OCI-LY3 (cell line): ENCODE results near the gene KCNJ8.

Experiments used
- CTCF ChIP-seq: fragments of 200-600, 300-600 bp; sonication (generic); IDR thresholded peaks from 2 replicates; pipeline ENCODE4 v1.5.1; 2014; ENCODE audit warnings: antibody characterized with exemption, low read length, low read depth
- EZH2phosphoT487 ChIP-seq: fragments of 200-600 bp; shearing (Covaris generic); IDR thresholded peaks from 2 replicates; pipeline ENCODE4 v1.6.1; 2018; ENCODE audit warnings: antibody characterized with exemption, mixed run types, low read depth

- no peak for TF ChIP-seq CTCF
- no peak for TF ChIP-seq EZH2phosphoT487
Measured at GRCh38 chr12:21718403-21718802, 56.1 kb downstream of the KCNJ8 start.
